ENCODE results near the gene CBARP. TPM values are rescaled to one million over a fixed set of nuclear protein-coding genes. Genes with fewer than 3 reads are reported as not detected.

The CBARP gene
- total and polyA plus RNA-seq, 9 donors: 0.84 to 2.9 (median 1.8) TPM

- DNase-seq: peak; percentile 98
- H3K27me3 ChIP-seq (ENCODE audit: control insufficient read depth, insufficient read depth, low read length): no peaks in the 10 kb centered on the region
- peak within 1 kb of the TSS; percentile 93 for H3K27ac ChIP-seq (ENCODE audit: low read length)
- under 1% methylated on average over 86 of the region's 98 CpGs for WGBS (ENCODE audit: insufficient coverage)
- peaks cover 61% of the 10 kb centered on the region for H3K4me1 ChIP-seq (ENCODE audit: control insufficient read depth, insufficient read depth, low read length)
- peak within 1 kb of the TSS; percentile 76 for H3K4me3 ChIP-seq (ENCODE audit: low read length)
- peaks cover 75% of the 10 kb centered on the region for H3K36me3 ChIP-seq (ENCODE audit: control insufficient read depth, insufficient read depth, low read length)
- no peaks in the 10 kb centered on the region for H3K9me3 ChIP-seq (replicated peaks; ENCODE audit: control insufficient read depth, low read depth, low read length)
Measured at GRCh38 chr19:1275260-1275975, 37.6 kb upstream of the CBARP start, which contains the start of gene FAM174C. TSS of gene FAM174C (plus strand) at chr19:1275530. CDS start at chr19:1275550, 20 bp downstream.

GRCh38 chr19:1274852-1275259 is 37.1 kb upstream of the CBARP start:
- Histone ChIP-seq H3K4me1 (ENCODE audit: control insufficient read depth, insufficient read depth, low read length) (peaks cover 65% of the 10 kb centered on the region), H3K9me3 (replicated peaks; ENCODE audit: control insufficient read depth, low read depth, low read length) (no peaks in the 10 kb centered on the region), H3K27ac (ENCODE audit: low read length) (peak overlapping the region; percentile 79), H3K4me3 (ENCODE audit: low read length) (peak overlapping the region; percentile 42), H3K36me3 (ENCODE audit: control insufficient read depth, insufficient read depth, low read length) (peaks cover 80% of the 10 kb centered on the region), H3K27me3 (ENCODE audit: control insufficient read depth, insufficient read depth, low read length) (no peaks in the 10 kb centered on the region)
- DNase-seq: no peak
- 14% methylated on average over 44 of the region's 44 CpGs for WGBS (ENCODE audit: insufficient coverage)

GRCh38 chr19:1274081-1274851 is 36.5 kb upstream of the CBARP start:
- Histone ChIP-seq H3K27ac (ENCODE audit: low read length) (peak overlapping the region; percentile 79), H3K4me1 (ENCODE audit: control insufficient read depth, insufficient read depth, low read length) (peaks cover 63% of the 10 kb centered on the region), H3K27me3 (ENCODE audit: control insufficient read depth, insufficient read depth, low read length) (no peaks in the 10 kb centered on the region), H3K9me3 (replicated peaks; ENCODE audit: control insufficient read depth, low read depth, low read length) (no peaks in the 10 kb centered on the region), H3K4me3 (ENCODE audit: low read length) (peak overlapping the region; percentile 42), H3K36me3 (ENCODE audit: control insufficient read depth, insufficient read depth, low read length) (peaks cover 77% of the 10 kb centered on the region)
- 66% methylated on average over 29 of the region's 46 CpGs for WGBS (ENCODE audit: insufficient coverage)
- peak; percentile 47 for DNase-seq

- Histone ChIP-seq H3K27me3 (ENCODE audit: control insufficient read depth, insufficient read depth, low read length) (no peaks in the 10 kb centered on the region), H3K4me3 (ENCODE audit: low read length) (no peak overlapping the region), H3K36me3 (ENCODE audit: control insufficient read depth, insufficient read depth, low read length) (peaks cover 69% of the 10 kb centered on the region), H3K9me3 (replicated peaks; ENCODE audit: control insufficient read depth, low read depth, low read length) (no peaks in the 10 kb centered on the region), H3K4me1 (ENCODE audit: control insufficient read depth, insufficient read depth, low read length) (peaks cover 68% of the 10 kb centered on the region), H3K27ac (ENCODE audit: low read length) (peak overlapping the region; percentile 51)
- WGBS (ENCODE audit: insufficient coverage): 68% methylated on average over 21 of the region's 25 CpGs
- DNase-seq: peak; percentile 46
Measured at GRCh38 chr19:1273263-1274041, 35.6 kb upstream of the CBARP start.

- no peak overlapping the region for H3K27ac ChIP-seq (ENCODE audit: low read length)
- peaks cover 2% of the 10 kb centered on the region for H3K27me3 ChIP-seq (ENCODE audit: control insufficient read depth, insufficient read depth, low read length)
- H3K36me3 ChIP-seq (ENCODE audit: control insufficient read depth, insufficient read depth, low read length): peaks cover 63% of the 10 kb centered on the region
- H3K4me3 ChIP-seq (ENCODE audit: low read length): no peak overlapping the region
- no peak for DNase-seq
- no peaks in the 10 kb centered on the region for H3K9me3 ChIP-seq (replicated peaks; ENCODE audit: control insufficient read depth, low read depth, low read length)
- WGBS (ENCODE audit: insufficient coverage): 77% methylated on average over 14 of the region's 33 CpGs
- H3K4me1 ChIP-seq (ENCODE audit: control insufficient read depth, insufficient read depth, low read length): peaks cover 76% of the 10 kb centered on the region
Measured at GRCh38 chr19:1272423-1273262, 34.8 kb upstream of the CBARP start.

- Histone ChIP-seq H3K27me3 (ENCODE audit: control insufficient read depth, insufficient read depth, low read length) (peaks cover 5% of the 10 kb centered on the region), H3K4me3 (ENCODE audit: low read length) (no peak overlapping the region), H3K4me1 (ENCODE audit: control insufficient read depth, insufficient read depth, low read length) (peaks cover 82% of the 10 kb centered on the region), H3K9me3 (replicated peaks; ENCODE audit: control insufficient read depth, low read depth, low read length) (no peaks in the 10 kb centered on the region), H3K27ac (ENCODE audit: low read length) (no peak overlapping the region), H3K36me3 (ENCODE audit: control insufficient read depth, insufficient read depth, low read length) (peaks cover 56% of the 10 kb centered on the region)
- DNase-seq: peak; percentile 16
- 79% methylated on average over 32 of the region's 37 CpGs for WGBS (ENCODE audit: insufficient coverage)
Measured at GRCh38 chr19:1271528-1272422, 34.0 kb upstream of the CBARP start.

- peaks cover 5% of the 10 kb centered on the region for H3K27me3 ChIP-seq (ENCODE audit: control insufficient read depth, insufficient read depth, low read length)
- peak; percentile 33 for DNase-seq
- H3K27ac ChIP-seq (ENCODE audit: low read length): peak overlapping the region; percentile 55
- peaks cover 81% of the 10 kb centered on the region for H3K4me1 ChIP-seq (ENCODE audit: control insufficient read depth, insufficient read depth, low read length)
- peak overlapping the region; percentile 3 for H3K4me3 ChIP-seq (ENCODE audit: low read length)
- WGBS (ENCODE audit: insufficient coverage): 66% methylated on average over 17 of the region's 26 CpGs
- H3K9me3 ChIP-seq (replicated peaks; ENCODE audit: control insufficient read depth, low read depth, low read length): no peaks in the 10 kb centered on the region
- peaks cover 52% of the 10 kb centered on the region for H3K36me3 ChIP-seq (ENCODE audit: control insufficient read depth, insufficient read depth, low read length)
Measured at GRCh38 chr19:1270854-1271527, 33.2 kb upstream of the CBARP start.

- peaks cover 52% of the 10 kb centered on the region for H3K36me3 ChIP-seq (ENCODE audit: control insufficient read depth, insufficient read depth, low read length)
- H3K9me3 ChIP-seq (replicated peaks; ENCODE audit: control insufficient read depth, low read depth, low read length): no peaks in the 10 kb centered on the region
- H3K4me1 ChIP-seq (ENCODE audit: control insufficient read depth, insufficient read depth, low read length): peaks cover 86% of the 10 kb centered on the region
- H3K27me3 ChIP-seq (ENCODE audit: control insufficient read depth, insufficient read depth, low read length): peaks cover 5% of the 10 kb centered on the region
- peak overlapping the region; percentile 99 for H3K27ac ChIP-seq (ENCODE audit: low read length)
- peak; percentile 70 for DNase-seq
- H3K4me3 ChIP-seq (ENCODE audit: low read length): peak overlapping the region; percentile 95
- 20% methylated on average over 3 of the region's 8 CpGs for WGBS (ENCODE audit: insufficient coverage)
Measured at GRCh38 chr19:1270213-1270853, 32.5 kb upstream of the CBARP start.
